Stimulated activated CD8-positive, alpha-beta memory T cell treated with anti-CD3 and anti-CD28 coated beads, Interleukin-7, amount 100 ng/mL, for 48 hours (primary cell): ENCODE data around the gene PACC1.

Source experiments
- DNase-seq, 2 donors: peaks; one replicate each; pipeline ENCODE4 v3.0.0-alpha.2; 2020; ENCODE audit warnings: low read depth in 1 of 2; ENCODE audit errors: extremely low read depth in 1 of 2

The PACC1 gene

DNA sequence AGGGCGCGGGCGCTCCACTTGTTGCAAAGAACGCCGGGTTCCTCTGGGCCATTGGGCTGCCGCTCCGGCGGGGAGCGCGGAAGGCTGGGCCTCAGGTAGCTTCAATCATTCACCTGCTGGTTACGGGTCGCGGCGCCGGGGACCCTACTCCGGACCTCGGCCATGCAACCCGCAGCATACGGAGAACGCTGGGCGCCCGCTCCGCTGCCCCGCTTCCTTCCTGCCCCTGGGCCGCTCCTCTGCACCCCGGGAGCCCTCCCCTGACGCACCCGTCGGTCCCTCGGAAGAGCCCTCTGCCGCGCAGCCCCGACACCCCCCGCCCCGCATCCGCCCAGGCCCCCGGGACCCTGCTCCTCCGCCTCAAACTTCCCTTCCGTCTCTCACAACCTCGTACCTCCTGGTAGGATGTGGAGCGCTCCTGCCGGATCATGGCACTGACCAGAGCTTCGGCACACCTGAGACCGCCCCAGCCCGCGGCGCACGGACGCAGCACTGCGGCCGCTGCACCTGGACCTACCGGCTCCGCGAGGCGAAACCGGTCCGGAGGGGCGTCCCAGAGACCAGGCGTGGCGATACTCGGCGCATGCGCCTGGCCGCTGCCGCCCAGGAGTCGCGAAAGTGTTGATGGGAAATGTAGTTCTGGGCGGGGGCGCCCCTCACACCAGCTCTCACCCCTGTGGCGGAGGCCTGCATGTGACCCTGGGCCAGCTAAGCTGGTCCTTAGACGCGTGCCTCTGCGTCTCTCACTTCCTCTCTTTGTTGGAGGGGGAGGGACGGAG, at the start of gene PACC1:
PACC1 (minus strand) TSS at position 559 of the 779 bp plus-strand sequence; CDS start at position 430, 129 bp downstream.
- DNase-seq: peak; percentile 87 to 90

DNA sequence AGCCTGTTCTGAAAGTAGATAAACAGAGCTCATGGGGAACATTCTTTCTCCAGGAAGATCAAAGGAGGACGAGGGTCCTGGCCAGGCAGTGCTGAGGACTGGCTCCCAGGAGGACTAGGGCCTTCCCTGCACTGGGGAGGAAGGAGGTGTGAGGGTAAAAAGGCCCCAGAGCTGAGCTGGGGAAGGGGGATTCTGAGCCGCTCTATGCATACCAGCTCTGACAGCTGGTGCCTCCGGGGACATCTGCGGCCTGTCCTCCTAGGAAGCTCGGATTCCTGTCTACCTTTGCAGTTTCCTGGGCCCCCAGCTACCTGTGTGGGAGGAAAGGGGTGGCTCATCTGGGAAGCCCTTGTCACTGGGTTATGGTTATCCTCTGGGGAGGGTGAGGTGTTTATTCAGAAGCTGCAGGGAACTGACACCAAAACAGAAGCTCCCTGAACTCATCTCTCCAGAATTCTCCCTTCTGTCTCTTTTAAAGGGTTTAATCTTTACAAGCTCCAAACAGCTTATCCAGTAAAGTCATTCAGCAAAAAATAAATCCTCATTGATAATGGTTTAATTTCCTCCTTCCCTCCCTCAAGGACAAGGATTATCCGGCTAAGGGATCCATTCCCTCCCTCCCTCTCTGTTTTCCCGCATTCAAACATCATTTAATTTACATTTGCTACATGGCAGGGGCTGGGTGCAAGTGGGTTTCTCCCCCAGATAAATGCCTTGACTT, 49.0 kb upstream of the PACC1 start:
- no peak for DNase-seq

- no peak for DNase-seq
These were observed 47.4 kb upstream of the PACC1 start for GRCh38 chr1:212461916-212462660.

- DNase-seq: no peak
These were observed 45.7 kb upstream of the PACC1 start for GRCh38 chr1:212460376-212460775.

DNA sequence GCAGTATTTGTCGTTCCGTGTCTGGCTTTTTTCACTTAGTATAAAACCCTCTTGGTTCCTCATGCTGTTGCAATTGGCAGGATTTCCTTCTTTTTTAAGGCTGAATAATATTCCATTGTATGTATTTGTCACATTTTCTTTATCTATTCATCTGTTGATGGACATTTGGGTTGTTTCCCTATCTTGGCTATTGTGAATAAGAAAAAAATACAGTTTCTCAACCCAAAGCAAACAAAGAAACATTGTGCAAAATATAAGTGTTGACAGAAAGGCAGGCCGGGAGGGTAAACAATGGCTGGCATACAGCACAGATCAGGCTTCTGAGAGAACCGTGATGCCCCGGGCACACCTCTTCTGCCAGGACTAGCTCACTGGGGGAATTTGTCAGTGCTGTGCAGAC, 45.0 kb upstream of the PACC1 start:
- DNase-seq: no peak

- DNase-seq: no peak
These were observed 44.1 kb upstream of the PACC1 start for GRCh38 chr1:212458817-212459216.

DNA sequence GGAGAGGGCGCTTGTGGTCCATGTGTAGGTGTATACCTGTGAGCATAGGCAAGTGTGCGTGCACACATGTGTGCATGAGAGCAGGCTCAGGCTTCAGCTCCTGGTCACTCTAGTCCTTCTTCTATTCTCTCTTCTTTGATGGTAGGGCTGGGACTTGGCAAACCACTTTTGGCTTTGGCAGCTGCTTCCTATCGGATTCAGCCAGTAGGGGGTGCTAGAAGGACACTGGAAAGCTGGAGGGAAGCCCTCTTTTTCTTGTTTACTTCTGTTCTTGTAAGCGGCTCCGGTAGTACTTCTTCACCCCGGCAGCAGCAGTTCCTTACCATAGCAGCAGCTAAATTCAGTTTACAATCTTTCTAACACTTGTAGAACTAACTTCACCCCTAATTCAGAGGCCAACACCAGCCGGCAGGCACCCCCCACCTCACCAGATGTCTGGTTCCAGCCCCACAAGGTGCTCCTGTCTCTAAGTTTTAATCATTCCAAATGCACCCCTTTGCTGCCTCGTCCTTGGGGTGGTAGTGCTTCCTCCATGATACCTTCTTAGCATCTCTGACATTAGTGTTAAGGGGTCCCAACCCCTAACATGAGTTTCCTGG, 43.2 kb upstream of the PACC1 start:
- peak; percentile 24 to 55 for DNase-seq

DNA sequence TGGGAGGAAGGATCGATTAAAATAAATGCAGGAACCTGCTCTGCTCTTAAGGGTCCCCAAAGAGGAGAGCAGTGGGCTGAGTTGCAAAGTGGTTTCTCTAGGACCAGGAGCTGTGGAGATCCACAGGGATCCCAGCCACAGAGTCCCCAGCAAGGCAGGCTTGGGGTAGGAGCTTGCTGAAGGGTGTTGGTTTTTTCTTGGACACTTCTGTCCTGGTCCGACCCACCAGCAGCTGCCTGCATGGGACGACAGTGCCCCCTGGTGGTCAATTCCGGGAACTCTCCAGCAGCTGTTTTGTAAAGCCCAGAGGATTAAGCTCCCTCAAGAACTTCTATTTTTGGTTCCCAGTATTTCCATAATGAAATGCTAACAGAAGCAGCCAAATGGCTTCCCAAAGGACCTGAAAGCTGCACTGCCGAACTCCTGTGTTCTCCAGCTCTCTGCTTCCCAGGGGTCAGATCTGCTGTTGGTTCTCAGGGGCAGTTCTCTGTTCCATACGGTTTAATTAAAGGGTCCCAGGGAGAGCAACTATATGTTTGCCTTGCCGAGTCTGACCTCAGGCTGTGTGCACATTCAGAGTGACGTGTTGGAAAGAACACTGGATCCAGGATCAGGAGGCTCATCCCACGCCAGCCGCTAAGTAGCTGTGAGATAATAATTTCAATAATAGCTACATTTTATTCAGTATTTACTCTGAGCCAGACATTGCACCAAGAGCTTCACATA, 41.3 kb upstream of the PACC1 start:
- DNase-seq: peak; percentile 56 to 73

DNA sequence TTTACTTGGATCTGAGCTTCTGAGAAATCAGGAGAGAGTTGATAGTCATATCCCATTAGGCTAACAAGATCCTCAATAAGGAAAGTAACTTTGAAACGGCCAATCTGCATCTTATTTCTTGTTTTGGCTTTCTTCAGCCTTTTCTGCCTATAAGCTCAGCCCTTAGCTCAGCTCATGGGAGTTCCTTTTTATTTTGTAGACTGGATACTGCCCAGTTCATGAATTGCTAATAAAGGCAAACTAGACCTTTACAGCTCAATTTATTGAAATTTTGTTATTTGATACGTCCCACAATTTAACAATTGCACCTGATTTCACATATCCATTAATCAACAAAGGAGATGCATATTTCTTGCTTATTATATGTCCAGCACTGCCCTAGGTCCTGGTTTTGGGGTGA, 40.7 kb upstream of the PACC1 start:
- DNase-seq: no peak

DNA sequence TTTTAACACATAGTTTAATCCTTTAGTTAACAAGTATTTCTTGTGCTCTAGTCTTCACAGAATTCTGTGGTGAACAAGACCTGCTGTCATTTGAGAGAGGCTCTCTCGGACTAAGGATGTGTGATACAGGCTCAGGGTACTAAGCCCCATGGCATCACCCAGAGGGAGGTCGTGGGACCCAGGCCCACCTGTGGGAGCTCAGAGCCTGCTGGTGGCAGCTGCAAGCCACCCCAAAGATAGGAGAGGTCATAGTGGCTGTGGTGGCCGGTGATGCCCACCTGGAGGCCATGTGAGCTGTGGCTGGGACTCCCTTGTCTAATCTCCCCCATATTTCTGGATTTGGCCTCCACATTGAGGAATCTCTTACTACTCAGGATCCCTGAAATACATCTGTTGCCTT, 40.1 kb upstream of the PACC1 start:
- no peak for DNase-seq

GRCh38 chr1:212453156-212453857, 38.6 kb upstream of the PACC1 start:
- no peak for DNase-seq

GRCh38 chr1:212452323-212453155, 37.9 kb upstream of the PACC1 start:
- DNase-seq: no peak

GRCh38 chr1:212451416-212452322, 37.0 kb upstream of the PACC1 start:
- DNase-seq: no peak

DNA sequence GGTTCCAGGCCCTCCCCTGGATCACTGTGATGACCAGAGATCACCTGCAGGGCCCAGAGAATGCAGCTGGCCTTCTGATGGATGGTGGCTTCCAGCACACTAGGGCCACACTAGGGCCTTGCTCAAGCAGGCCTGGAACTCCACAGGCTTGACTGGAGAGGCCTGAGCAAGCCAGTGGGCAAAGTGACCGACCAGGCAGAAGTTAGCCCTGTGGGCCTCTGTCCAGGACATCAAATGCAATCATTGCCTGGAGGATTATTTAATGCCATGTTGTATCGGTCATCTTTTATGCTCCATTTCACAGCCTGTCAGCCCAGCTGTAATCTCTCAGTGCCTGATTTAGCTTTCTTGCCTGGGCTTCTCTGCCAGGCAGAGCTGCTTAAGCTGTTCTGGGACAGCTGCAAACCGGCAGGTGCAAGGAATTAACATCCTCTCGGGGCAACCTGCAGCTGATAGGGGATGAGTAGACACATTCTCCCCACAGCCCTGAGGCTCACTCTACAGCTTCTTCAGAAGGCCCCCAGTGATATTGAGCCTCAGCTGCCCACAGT, 35.7 kb upstream of the PACC1 start:
- DNase-seq: no peak

- no peak for DNase-seq
These were observed 32.8 kb upstream of the PACC1 start for GRCh38 chr1:212447478-212447877.

DNA sequence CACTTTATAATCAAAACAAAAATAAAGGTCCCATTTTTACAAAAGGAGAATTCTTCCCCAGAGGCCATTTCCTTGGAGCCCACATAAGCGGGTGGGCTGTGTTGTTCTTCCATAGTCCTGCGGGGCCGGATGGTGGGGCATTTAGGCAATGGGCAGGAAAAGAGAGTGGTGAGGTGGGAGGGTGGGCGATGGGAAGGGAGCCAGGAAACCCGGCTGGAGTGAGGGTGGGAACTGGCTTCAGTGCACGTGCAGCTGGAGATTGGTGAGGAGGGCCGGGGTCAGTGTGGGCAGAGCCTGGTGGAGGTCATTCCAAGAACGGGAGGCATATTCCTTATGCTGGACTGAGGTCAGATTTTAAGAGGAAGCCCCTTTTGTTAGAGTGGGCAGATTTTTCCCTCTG, 31.6 kb upstream of the PACC1 start:
- DNase-seq: no peak

- DNase-seq: no peak
These were observed 27.7 kb upstream of the PACC1 start for GRCh38 chr1:212442408-212442807.

DNA sequence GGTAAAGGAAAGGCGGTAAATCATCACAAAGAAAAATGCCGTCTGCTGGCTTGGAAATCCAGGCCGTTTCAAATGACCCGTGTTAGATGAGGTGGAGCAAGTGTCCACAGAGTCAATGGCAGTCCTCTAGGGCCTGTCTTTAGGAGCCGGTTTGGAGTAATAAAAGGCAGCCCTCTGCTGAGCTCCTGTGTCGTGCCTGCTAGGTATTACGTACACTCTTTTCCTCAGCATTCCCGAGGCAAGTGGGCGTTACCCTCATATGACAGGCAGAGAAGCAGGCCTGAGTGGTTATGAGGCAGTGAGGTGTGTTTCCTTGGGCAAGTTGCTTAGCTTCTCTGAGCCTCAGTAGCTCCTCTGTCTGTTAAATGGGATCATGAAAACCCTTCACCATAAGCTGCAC, 25.7 kb upstream of the PACC1 start:
- DNase-seq: no peak
